Stomach (tissue), 19 donors: ENCODE results near the gene HTR1A. TPM values are rescaled to one million over a fixed set of nuclear protein-coding genes. Genes with fewer than 3 reads are reported as not detected.

Experiments used
- DNase-seq, 2 donors: peaks; one replicate each; pipeline versions ENCODE4 v3.0.0 to v3.0.0-alpha.2; 2013 to 2019
- H3K27ac ChIP-seq, 5 donors: fragments of 200-600 bp in 4 of 5; sonication (generic) in 4 of 5; one replicate each; pipeline ENCODE4 v1.5.1; 2013 to 2019; ENCODE audit warnings: mild to moderate bottlenecking in 1 of 5, moderate library complexity in 1 of 5
- H3K27me3 ChIP-seq, 3 donors: fragments of 200-600 bp; sonication (generic); one replicate each; pipeline ENCODE4 v1.5.1; 2017 to 2019; ENCODE audit warnings: mixed run types in 1 of 3
- H3K36me3 ChIP-seq, 4 donors: fragments of 200-600 bp; sonication (generic); 1 replicate in 3 of 4; 2 replicates in 1 of 4; pipeline ENCODE4 v1.5.1; 2016 to 2019
- H3K4me1 ChIP-seq, 4 donors: fragments of 200-600 bp; sonication (generic); one replicate each; pipeline ENCODE4 v1.5.1; 2016 to 2019
- H3K4me3 ChIP-seq, 4 donors: fragments of 200-600 bp; sonication (generic) in 3 of 4; one replicate each; pipeline ENCODE4 v1.5.1; 2016 to 2019; ENCODE audit warnings: mild to moderate bottlenecking in 1 of 4
- H3K9me3 ChIP-seq, 4 donors: fragments of 200-600 bp; sonication (generic); one replicate each; pipeline ENCODE4 v1.5.1; 2016 to 2019
- EP300 ChIP-seq: sonication (generic); formaldehyde crosslinking; IDR thresholded peaks from one replicate; pipeline ENCODE4 v1.6.1; 2017; ENCODE audit warnings: antibody characterized with exemption
- POLR2A ChIP-seq, 4 donors: fragments of 450-650 bp; IDR thresholded peaks; one replicate each; pipeline ENCODE4 v1.6.1; 2016; ENCODE audit warnings: antibody characterized with exemption in 4 of 4, control low read depth in 2 of 4, mild to moderate bottlenecking in 1 of 4, moderate library complexity in 1 of 4
- POLR2AphosphoS5 ChIP-seq, 3 donors: sonication (generic); formaldehyde crosslinking; IDR thresholded peaks; one replicate each; pipeline ENCODE4 v1.6.1; 2016; ENCODE audit warnings: antibody characterized with exemption in 3 of 3
- WGBS, 5 donors: extraction: QIAGEN DNeasy Blood & Tissue Kit in 3 of 5; methylation state at CpG; one replicate each; pipeline versions ENCODE4 v1.1.5 to v1.1.7; 2013 to 2018; 5-methylcytosine and 5-hydroxymethylcytosine counted together
- intact Hi-C: fragments of 100-400 bp; cut with DNase I; formaldehyde crosslinking; loops from one replicate; pipeline ENCODE4 v1.15.1; 2023; ENCODE audit warnings: low total_unique reads
- long read RNA-seq, 10 donors: transcript quantifications; one replicate each; lab custom pipeline, GENCODE V29; 2026
- polyA plus RNA-seq, 3 donors: library from polyadenylated mRNA; stranded (reverse); fragments of 200-250 nt; gene quantifications; one replicate each; pipeline ENCODE4 v1.2.3, GENCODE V29; 2013
- total RNA-seq, 5 donors: library from RNA; depleted of rRNA; stranded (reverse); fragments of >200 nt; gene quantifications; one replicate each; pipeline versions ENCODE4 v1.1.0 to v1.2.3, GENCODE V29; 2014 to 2016
- TF ChIP-seq, protein P1 (sequence below), 7 experiments: fragments of 450-650 bp in 4 of 7; fragments of 200-600 bp in 3 of 7; sonication (generic) in 3 of 7; IDR thresholded peaks; one replicate each; pipeline ENCODE4 v1.5.1; 2016 to 2019; ENCODE audit warnings: antibody characterized with exemption in 7 of 7, control low read depth in 2 of 7, mild to moderate bottlenecking in 1 of 7
- donor health status: healthy with polysubstance abuse.
- donor health status: Bipolar disorder and iron deficiency.
- donor health status: healthy.

Gene HTR1A
- total RNA-seq (not detected), polyA plus RNA-seq (not detected)
- long read RNA-seq, donor 1: 0 reads
- long read RNA-seq, donor 2: 0 reads
- long read RNA-seq, donor 3: 0 reads
- long read RNA-seq, donor 4: 0 reads
- long read RNA-seq, donor 5: 0 reads
- long read RNA-seq, donor 6: 0 reads
- long read RNA-seq, donor 7: 0 reads
- long read RNA-seq, donor 8: 0 reads
- long read RNA-seq, donor 9: 0 reads
- long read RNA-seq, donor 10: 0 reads

DNA sequence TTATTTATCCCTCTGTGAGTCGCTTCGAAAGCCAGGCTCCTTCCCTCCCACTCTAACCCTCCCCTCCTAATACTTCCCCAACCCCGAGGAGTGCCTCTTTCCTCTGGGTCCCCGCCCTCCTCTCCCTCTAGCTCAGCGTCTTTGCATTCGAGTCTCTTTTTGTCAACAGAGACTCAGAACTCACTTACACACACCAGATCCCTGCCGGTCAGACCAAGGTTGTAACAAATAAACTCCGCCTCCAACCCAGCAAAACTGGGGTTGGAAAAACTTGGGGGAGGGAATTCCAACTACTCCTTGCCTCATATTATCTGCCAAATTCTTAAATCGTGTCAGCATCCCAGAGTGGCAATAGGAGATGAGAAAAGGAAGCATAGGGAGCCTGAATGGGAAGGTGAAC is at the start of gene HTR1A:
Gene HTR1A (minus strand): TSS at position 167 of the 400 bp plus-strand sequence. CDS start 726 bp downstream, outside the sequence.
- TF ChIP-seq EP300: no peak
- no peak for TF ChIP-seq POLR2A (IDR thresholded peaks at IDR 0.05)
- TF ChIP-seq POLR2AphosphoS5 (IDR thresholded peaks at IDR 0.05): no peak
- TF ChIP-seq, protein P1, sequence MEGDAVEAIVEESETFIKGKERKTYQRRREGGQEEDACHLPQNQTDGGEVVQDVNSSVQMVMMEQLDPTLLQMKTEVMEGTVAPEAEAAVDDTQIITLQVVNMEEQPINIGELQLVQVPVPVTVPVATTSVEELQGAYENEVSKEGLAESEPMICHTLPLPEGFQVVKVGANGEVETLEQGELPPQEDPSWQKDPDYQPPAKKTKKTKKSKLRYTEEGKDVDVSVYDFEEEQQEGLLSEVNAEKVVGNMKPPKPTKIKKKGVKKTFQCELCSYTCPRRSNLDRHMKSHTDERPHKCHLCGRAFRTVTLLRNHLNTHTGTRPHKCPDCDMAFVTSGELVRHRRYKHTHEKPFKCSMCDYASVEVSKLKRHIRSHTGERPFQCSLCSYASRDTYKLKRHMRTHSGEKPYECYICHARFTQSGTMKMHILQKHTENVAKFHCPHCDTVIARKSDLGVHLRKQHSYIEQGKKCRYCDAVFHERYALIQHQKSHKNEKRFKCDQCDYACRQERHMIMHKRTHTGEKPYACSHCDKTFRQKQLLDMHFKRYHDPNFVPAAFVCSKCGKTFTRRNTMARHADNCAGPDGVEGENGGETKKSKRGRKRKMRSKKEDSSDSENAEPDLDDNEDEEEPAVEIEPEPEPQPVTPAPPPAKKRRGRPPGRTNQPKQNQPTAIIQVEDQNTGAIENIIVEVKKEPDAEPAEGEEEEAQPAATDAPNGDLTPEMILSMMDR (IDR thresholded peaks at IDR 0.05): no peak
- DNase-seq: no peak
- Histone ChIP-seq H3K27me3 (peaks cover 2 to 48% (median 35%) of the 10 kb centered on the region in 3 donors), H3K4me1 (peaks cover 0 to 4% (median 0%) of the 10 kb centered on the region in 4 donors), H3K4me3 (no peak within 1 kb of the TSS), H3K36me3 (no peaks in the 10 kb centered on the region), H3K9me3 (peaks cover 0 to 24% (median 15%) of the 10 kb centered on the region in 4 donors), H3K27ac (no peak within 1 kb of the TSS)
- intact Hi-C loops: no loop called here
- 7 to 10% (median 8%) methylated on average over 9 of the region's 9 CpGs for WGBS, 5 donors

DNA sequence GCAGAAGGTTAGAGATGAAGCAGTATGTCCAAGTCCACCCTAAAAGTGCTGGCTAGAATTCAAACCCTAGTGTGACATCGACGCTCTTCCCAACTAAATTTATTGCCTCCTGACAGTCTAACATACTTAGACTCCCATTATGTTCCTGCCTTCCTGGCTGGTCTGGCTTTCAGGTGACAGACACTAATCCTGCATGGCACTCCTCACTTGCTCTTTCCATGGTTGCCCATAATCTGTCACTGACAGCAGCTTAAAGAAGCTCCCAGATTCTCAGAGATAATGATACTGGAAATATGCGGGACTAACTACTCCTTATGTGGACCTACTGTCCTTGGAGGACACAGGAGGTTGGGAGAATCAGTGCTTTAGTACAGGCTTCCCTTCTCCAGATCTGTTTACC is 41.7 kb upstream of the HTR1A start:
- 63 to 86% (median 80%) methylated on average over 3 of the region's 3 CpGs for WGBS, 5 donors
- H3K27me3 ChIP-seq: no peaks in the 10 kb centered on the region
- H3K4me3 ChIP-seq: no peak overlapping the region
- TF ChIP-seq EP300: no peak
- no peaks in the 10 kb centered on the region for H3K36me3 ChIP-seq
- peaks cover 0 to 10% (median 0%) of the 10 kb centered on the region in 4 donors for H3K9me3 ChIP-seq
- H3K27ac ChIP-seq: no peak overlapping the region
- no peaks in the 10 kb centered on the region for H3K4me1 ChIP-seq
- DNase-seq: no peak
- intact Hi-C loops: no loop called here

DNA sequence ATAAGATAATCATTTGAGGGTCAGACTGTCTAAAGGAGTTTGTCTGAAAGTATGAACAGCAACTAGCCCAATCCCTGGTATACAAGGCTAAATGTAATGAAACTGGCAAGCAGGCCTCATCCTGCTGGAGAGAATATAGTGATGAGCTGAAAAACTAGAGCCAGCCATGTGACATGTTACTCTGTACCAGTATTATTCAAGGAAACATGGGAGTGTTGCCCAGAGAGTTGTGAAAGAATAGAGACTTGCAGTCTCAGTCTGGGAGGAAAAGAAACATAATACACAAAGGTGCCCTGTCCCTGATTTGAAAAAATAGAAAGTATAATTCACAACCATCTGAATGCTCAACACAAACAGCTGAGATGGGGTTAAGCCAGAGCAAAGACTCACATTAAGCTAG is 37.9 kb upstream of the HTR1A start:
- Histone ChIP-seq H3K4me3 (no peak overlapping the region), H3K9me3 (peaks cover 0 to 14% (median 0%) of the 10 kb centered on the region in 4 donors), H3K27ac (no peak overlapping the region), H3K4me1 (no peaks in the 10 kb centered on the region), H3K36me3 (no peaks in the 10 kb centered on the region), H3K27me3 (no peaks in the 10 kb centered on the region)
- DNase-seq: no peak
- TF ChIP-seq, protein P1 (IDR thresholded peaks at IDR 0.05): no peak
- TF ChIP-seq POLR2AphosphoS5 (IDR thresholded peaks at IDR 0.05): no peak
- no peak for TF ChIP-seq POLR2A (IDR thresholded peaks at IDR 0.05)
- no peak for TF ChIP-seq EP300
- intact Hi-C loops: no loop called here

DNA sequence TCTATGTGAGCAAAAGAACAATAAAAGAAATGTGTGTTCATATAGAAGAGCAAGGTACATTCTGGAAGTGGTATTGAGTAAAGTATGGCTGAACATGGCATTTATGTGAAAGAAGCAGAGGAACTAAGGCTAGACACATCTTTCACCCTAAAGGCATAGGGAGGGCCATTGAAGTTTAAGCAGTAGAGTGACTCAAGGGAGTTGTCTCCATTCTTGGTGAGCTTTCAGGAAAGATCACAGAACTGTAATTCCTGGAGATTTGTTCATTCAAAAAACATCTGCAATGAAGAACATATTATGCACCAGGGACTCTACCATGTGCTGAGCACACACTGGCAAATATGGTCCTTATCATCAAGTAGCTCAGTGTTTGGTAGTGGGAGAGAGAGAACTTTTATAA is 24.8 kb upstream of the HTR1A start:
- DNase-seq: no peak
- H3K4me1 ChIP-seq: no peaks in the 10 kb centered on the region
- no peak overlapping the region for H3K4me3 ChIP-seq
- H3K9me3 ChIP-seq: no peaks in the 10 kb centered on the region
- TF ChIP-seq POLR2AphosphoS5 (IDR thresholded peaks at IDR 0.05): no peak
- no peak for TF ChIP-seq POLR2A (IDR thresholded peaks at IDR 0.05)
- TF ChIP-seq, protein P1 (IDR thresholded peaks at IDR 0.05): no peak
- TF ChIP-seq EP300: no peak
- no peaks in the 10 kb centered on the region for H3K36me3 ChIP-seq
- intact Hi-C loops: no loop called here
- H3K27me3 ChIP-seq: no peaks in the 10 kb centered on the region
- H3K27ac ChIP-seq: no peak overlapping the region

DNA sequence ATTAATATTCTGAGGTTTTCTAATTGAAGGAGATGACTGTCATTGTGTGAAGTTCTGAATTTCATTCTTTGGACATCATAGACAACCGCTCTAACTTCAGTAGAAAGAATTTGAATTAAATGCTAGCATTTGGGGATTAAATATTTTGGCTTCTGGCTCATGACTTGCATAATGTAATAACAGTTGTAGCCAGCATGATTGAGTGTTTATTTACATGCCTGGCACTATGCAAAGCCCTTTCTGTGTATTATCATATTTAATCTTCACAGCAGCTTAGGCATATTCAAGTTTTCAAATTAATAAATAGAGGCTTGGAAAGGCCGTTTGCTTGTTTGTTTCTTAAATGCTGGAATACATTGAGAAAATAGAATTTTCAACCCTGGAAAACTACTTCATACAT is 19.6 kb upstream of the HTR1A start:
- TF ChIP-seq EP300: no peak
- no peak for TF ChIP-seq POLR2AphosphoS5 (IDR thresholded peaks at IDR 0.05)
- no peak for TF ChIP-seq POLR2A (IDR thresholded peaks at IDR 0.05)
- TF ChIP-seq, protein P1 (IDR thresholded peaks at IDR 0.05): no peak
- no peaks in the 10 kb centered on the region for H3K27me3 ChIP-seq
- intact Hi-C loops: no loop called here
- no peak overlapping the region for H3K27ac ChIP-seq
- no peak for DNase-seq
- H3K4me1 ChIP-seq: no peaks in the 10 kb centered on the region
- no peaks in the 10 kb centered on the region for H3K36me3 ChIP-seq
- WGBS, 5 donors: 49 to 66% (median 59%) methylated on average over 2 of the region's 2 CpGs
- peaks cover 0 to 17% (median 4%) of the 10 kb centered on the region in 4 donors for H3K9me3 ChIP-seq
- H3K4me3 ChIP-seq: no peak overlapping the region
